ENCODE measurements around the gene LIPH.

The LIPH gene

GRCh38 chr3:185539934-185540333, 12.5 kb downstream of the LIPH start:
- DNase-seq = no peak

DNA sequence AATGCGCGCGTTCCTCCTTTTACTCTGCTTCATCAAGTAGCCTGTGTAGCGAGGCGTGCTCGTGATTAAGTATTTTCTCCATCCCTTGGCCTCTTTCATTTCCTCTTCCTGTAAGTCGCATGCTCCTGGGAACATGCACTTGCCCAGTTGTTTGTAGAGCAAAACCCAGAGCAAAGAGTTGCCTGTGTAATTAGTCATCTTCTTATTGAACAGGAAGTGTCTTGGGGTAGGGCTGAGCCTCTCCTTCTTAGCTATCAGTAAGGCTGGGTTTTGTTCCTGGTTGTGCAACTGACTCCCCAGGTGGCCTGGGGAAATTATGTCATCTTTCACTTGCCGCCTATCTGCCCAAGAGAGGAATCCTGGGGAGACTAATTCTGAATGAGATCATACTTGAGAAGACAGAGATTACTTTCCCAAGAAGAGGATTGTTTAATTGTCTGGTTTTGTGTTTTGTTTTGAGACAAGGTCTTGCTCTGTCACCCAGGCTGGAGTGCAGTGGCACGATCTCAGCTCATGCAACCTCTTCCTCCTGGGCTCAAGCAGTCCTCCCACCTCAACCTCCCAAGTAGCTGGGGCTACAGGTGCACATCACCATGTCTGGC, 14.9 kb downstream of the LIPH start:
- DNase-seq = no peak

DNA sequence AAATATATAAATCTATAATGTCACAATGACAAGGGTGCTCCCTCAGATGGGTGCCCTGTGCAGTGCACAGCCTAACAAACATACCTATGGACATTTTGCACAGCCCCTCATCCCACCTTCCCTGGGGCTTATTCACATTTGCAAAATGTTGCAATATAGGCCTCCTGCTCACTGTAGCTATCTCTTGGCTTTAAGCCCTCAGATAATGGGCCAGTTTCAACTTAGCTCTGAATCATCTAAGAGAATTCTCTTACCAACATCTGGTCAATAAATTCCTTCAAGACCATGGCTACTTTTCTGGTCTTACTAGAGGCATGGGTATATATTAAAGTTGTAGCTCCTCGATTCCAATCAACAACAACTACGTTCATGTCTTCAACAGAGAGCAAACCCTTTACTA, 17.9 kb downstream of the LIPH start:
- DNase-seq = no peak

DNA sequence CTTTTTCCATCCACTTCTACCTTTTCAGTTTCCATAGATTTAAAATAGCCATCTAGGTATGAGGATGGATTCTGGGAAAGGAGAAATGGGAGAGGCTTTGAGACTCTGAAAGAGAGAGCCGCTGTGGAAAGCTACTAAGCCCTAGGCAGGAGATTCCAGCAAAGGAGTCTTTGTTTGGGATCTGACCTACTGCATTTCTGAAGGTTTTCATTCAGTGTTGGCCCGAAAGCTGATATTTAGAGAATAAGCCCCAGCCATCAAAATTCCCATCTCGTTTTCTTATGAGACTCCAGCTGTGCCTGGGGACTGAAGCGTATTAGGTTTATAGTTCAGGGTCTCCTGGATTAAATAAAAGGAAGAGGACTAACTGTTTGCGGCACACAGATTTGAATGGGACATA, 19.5 kb downstream of the LIPH start:
- DNase-seq = no peak

- DNase-seq = no peak
Measured at GRCh38 chr3:185530856-185531255, 21.5 kb downstream of the LIPH start.

DNA sequence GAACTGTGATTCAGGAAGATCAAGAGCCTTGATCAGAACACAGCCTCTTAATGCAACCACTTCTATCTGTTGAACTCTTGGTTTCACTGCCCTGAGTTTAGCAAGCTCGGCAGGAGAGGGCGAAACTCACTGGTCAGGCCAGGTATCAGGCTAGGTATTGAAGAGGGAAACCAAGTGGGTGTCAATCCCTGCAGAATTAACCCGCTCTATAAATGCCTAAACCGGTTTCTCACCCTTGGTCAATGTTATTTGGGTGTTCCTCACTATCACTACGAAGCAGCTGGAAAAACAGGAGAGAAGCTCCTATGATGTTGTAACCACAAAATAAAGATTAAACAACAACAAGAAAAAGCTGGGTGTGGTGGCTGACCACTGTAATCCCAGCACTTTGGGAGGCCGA, 23.9 kb downstream of the LIPH start:
- no peak for DNase-seq

- no peak for DNase-seq
Measured at GRCh38 chr3:185527364-185527763, 25.0 kb downstream of the LIPH start.

- no peak for DNase-seq
Measured at GRCh38 chr3:185526349-185526951, 25.9 kb downstream of the LIPH start.

DNA sequence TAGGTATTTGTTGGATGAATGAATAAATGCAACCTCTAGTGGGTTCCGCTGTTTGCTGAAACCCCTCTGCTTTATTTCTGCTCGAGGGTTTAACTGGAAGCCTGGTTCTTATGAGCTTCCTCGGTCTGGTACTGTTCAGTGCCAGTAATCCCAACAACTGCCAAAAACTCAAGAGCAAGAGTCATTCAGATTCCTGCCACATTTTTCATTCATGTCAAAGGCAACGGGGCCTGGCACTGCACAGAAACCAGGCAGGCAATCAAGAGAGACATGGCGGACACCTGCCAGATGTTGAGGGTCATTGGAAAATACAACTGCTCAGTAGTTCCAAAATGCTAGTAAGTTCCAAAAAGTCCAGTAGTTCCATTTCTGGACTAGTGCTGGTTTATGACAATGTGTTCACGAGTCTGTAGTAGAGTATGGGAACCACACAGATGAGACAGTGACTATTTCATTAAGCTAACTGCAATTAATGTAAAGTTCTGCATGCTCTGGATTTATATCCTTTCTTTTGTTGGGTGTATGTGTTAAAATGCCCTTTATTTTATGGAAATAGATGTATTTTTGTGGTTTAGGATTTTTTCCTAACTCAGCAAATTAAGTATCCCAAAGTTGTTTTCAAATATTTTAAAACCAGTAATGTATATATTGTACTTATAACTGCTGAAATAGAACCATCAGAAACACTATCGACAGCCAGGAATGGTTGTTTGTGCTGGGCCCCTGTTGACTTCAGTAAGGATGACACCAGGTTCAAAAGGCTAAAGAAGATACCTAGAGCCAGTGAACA, 30.8 kb downstream of the LIPH start:
- no peak for DNase-seq

GRCh38 chr3:185519021-185519420, 33.4 kb downstream of the LIPH start:
- DNase-seq = no peak

DNA sequence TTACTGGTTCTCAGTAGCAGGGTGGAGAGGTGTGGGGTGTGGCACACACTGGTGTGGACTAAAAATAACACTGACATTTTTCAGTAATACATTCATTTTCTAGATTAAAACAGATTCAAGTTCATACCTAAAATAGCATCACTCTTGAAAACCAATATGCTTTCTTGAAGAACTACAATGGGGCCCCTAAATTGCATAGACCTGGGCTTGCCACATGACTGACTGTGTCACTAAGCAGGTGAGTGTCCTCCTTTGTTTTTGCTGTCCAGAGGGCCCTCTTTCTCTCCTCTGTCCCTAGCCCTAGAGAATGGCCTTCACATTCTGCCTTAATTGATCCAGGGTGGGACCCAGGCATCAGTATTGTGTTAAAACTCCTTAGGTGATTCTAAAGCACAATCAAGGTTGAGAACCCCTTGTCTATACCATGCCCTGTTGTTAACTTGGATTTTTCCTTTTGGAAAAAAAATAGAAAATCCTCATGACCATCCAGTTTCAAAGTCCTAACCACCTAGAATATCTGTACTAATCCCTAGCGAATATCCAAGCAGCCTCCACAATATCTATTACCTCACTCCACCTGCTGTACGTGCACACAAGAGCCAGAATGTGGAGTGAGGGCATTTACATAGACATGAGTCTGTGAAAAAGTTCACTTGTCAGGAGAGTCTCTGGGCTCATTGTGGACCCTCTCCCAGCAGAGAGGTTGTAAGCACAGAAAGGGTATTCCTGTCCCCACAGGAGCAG, 34.8 kb downstream of the LIPH start:
- DNase-seq = no peak

- DNase-seq = no peak
Measured at GRCh38 chr3:185511711-185512110, 40.7 kb downstream of the LIPH start.

DNA sequence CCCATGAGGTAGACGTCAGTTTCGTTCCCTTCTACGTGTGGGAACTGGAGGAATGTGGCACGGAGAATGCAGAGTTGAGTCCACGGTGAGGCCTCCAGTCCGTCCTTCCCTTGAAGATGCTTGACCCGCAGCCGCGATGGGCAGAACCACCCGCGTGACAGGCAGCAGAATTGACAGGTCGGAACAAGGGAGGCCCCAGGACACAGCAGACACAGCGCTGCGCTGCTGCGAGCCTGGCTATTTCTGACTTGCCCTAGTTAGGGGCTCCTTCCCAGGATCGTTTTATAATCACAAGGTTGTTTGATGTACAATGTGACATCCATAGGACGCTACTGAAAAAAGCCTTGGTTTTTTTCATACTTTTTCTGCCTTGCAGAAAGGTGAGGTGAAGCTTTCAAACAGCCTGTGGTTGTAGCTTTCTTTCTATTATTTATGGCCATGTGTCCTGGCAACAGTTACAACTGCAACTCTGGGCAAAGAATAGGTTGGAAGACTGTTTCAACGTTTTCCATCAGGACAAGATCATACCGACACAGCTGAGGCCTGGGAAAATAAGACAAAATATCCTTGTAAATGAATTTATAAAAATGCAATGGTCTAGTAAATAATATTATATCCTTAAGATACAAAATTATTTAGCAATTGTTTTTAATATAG, 43.9 kb downstream of the LIPH start:
- DNase-seq = no peak

DNA sequence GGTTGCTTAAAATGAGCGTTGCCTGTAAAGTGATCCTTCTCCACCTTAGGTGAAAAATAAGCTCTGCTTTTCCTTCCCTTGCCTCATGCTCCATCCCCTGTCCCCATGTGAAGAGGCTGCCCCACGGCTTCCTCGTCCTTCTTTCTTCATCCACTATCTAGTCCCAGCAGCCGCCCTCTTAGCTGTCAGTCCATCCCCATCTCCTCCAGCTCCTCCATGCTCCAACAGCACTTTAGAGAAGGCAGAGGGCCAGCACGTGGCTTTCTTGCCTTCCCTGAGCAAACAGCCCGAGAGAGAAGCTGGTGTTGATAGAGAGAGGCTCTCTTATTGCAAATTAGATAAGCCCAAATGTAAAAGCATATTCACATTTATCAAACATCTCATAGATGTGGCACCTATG, 44.5 kb downstream of the LIPH start:
- DNase-seq = no peak

- no peak for DNase-seq
Measured at GRCh38 chr3:185504636-185505035, 47.8 kb downstream of the LIPH start.

DNA sequence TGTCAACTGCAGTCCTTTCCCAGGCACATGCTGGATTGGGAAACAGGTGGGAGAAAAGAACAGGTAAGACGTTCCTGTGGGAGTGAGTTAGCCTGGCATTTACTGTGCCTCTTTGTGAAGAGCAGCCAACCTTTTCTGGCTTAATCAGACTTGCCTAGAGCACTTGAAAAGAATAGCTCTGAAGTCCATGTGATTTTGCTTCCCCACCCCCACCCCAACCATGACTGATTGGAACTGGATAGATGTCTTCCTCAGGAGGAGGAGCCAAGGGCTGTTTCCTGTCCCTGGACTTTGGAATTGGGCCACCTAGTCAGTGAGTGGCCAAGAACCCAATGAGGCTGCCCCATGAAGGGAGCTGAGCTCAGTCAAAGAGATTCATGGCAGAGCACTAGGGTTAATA, 48.9 kb downstream of the LIPH start:
- no peak for DNase-seq

DNA sequence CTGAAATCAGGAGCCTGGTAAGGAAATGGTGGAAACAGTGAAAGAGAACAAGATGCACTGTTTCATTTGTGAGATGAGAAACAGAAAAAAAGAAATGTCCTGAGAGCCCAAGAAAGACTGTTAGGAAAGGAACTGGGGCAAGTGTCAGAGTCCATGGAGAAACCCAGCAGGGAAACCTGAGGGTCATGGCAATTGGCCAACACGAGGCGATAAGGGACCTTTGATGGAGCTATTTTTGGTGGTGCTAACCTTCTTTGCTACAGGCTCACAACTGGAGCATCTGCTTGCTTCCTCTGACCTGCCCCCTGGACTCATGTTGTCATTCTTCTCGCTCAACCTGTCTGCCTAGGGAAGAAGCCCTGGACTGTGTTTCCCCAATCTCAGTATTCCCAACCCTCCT, 49.4 kb downstream of the LIPH start:
- DNase-seq = no peak

GRCh38 chr3:185498503-185499396, 53.6 kb downstream of the LIPH start, which contains the start of gene TMEM41A:
Gene TMEM41A, minus strand, starts transcription at chr3:185499035. Its CDS starts 74 bp downstream, at chr3:185498961.
- peak; percentile 78 for DNase-seq

DNA sequence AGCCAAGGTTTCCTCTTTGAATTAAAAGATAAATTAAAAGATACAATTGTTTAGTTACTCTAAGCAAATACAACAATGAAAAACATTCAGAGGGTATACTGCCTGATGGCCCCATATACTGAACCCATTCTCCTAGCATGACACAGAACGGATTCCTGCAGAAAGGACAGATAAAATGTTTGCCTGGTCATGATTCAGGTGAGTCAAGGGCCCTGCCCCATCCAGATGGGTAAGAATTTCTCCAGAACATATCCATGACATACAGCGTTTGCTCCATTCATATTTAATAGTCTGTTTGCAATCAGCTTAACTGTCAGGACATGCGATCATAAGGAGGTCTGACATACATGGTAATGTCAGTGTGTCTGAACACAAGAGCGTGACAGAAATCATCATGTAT, 62.1 kb downstream of the LIPH start:
- no peak for DNase-seq

- no peak for DNase-seq
Measured at GRCh38 chr3:185489462-185489861, 62.9 kb downstream of the LIPH start.

DNA sequence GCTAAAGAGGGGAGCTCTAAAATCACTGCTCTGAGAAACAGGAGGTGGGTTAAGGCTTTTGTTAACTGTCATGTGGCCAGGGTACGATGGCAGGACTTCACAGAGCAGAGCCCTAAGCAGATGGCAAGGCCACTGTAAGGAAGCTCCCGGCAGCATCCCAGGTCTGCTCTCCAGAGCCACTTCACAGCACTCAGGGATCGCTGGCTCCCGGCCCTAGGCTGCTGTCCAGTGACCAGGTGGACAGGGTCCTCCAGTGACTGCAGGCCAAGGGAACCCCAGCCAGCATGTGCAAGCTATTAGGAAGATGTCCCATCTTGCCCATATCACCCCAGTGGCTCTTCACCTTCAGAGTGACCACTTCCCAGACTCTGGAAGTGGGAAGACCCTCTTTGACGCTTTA, 63.9 kb downstream of the LIPH start:
- no peak for DNase-seq

GRCh38 chr3:185486394-185486793, 66.0 kb downstream of the LIPH start:
- no peak for DNase-seq

Measured in amniotic stem cell (primary cell).